B cell (primary cell): ENCODE data around the gene ZNRF4. TPM values are rescaled to one million over a fixed set of nuclear protein-coding genes. Genes with fewer than 3 reads are reported as not detected.

Experiments
- ATAC-seq: fragments of 200-7000 bp; cut with Tn5 transposase; one replicate; pipeline ENCODE4 v1.10.0; 2021; ENCODE audit warnings: low read depth, mild to moderate bottlenecking, moderate number of reproducible peaks, moderate library complexity
- CTCF ChIA-PET: fragments of 350-600 bp; sonication (Branson Sonifier 250); formaldehyde crosslinking; loops from one replicate; lab custom pipeline; 2021; ENCODE audit warnings: antibody characterized with exemption, inconsistent platforms; lab: Charles Lee
- POLR2A ChIA-PET: fragments of 350-600 bp; sonication (Branson Sonifier 250); formaldehyde crosslinking; loops from one replicate; lab custom pipeline; 2021; ENCODE audit warnings: antibody characterized with exemption; lab: Charles Lee
- DNase-seq: peaks from one replicate; pipeline ENCODE4 v3.0.0; 2013
- H2AFZ ChIP-seq: 2 replicates; pipeline ENCODE4 v1.6.1; 2012; ENCODE audit warnings: mild to moderate bottlenecking, low read depth, low read length; ENCODE audit not compliant: insufficient read depth, poor library complexity, severe bottlenecking
- H3K27ac ChIP-seq, 2 donors: 1 replicate in 1 of 2; 2 replicates in 1 of 2; pipeline ENCODE4 v1.5.1; 2012 to 2013; ENCODE audit warnings: low read length in 2 of 2, mild to moderate bottlenecking in 2 of 2, moderate library complexity in 1 of 2
- H3K27me3 ChIP-seq, 4 experiments: fragments of 200-600 bp in 1 of 4; sonication (generic) in 1 of 4; replicated peaks in 1 of 4; 1 replicate in 2 of 4; 2 replicates in 2 of 4; pipeline versions ENCODE4 v1.6.1 to v1.7.0; 2013 to 2016; ENCODE audit warnings: low read length in 3 of 4, mild to moderate bottlenecking in 2 of 4, mixed read lengths in 1 of 4, moderate library complexity in 1 of 4; ENCODE audit not compliant: insufficient read depth in 4 of 4, control insufficient read depth in 3 of 4; ENCODE audit errors: control extremely low read depth in 1 of 4
- H3K36me3 ChIP-seq, 2 experiments: replicated peaks in 1 of 2; 1 replicate in 1 of 2; 2 replicates in 1 of 2; pipeline versions ENCODE4 v1.6.1 to v1.7.1; 2013; ENCODE audit warnings: low read length in 1 of 2; ENCODE audit not compliant: insufficient read depth in 2 of 2, control insufficient read depth in 1 of 2; ENCODE audit errors: control extremely low read depth in 1 of 2, extremely low read depth in 1 of 2
- H3K4me1 ChIP-seq, 2 donors: fragments of 200-600 bp in 1 of 2; sonication (generic) in 1 of 2; 1 replicate in 1 of 2; 2 replicates in 1 of 2; pipeline versions ENCODE4 v1.5.1 to v1.6.1; 2013 to 2017; ENCODE audit warnings: low read length in 2 of 2; ENCODE audit not compliant: control insufficient read depth in 2 of 2, insufficient read depth in 2 of 2
- H3K4me2 ChIP-seq: replicated peaks from 2 replicates; pipeline ENCODE3; 2012; ENCODE audit warnings: mild to moderate bottlenecking, low read depth, low read length; ENCODE audit not compliant: poor library complexity, severe bottlenecking
- H3K4me3 ChIP-seq, 5 experiments: fragments of 200-600 bp in 1 of 5; sonication (generic) in 1 of 5; 1 replicate in 3 of 5; 2 replicates in 2 of 5; pipeline versions ENCODE4 v1.5.1 to v1.7.0; 2011 to 2016; ENCODE audit warnings: low read length in 4 of 5, mild to moderate bottlenecking in 4 of 5, low read depth in 2 of 5, control low read depth in 1 of 5, moderate library complexity in 1 of 5; ENCODE audit not compliant: insufficient read depth in 1 of 5; ENCODE audit errors: control extremely low read depth in 1 of 5, extremely low read depth in 1 of 5
- H3K79me2 ChIP-seq: fragments of 200-600 bp; sonication (generic); one replicate; pipeline ENCODE4 v1.6.0; 2016; ENCODE audit warnings: low read length; ENCODE audit not compliant: control insufficient read depth, insufficient read depth
- H3K9ac ChIP-seq: fragments of 200-600 bp; sonication (generic); 2 replicates; pipeline ENCODE4 v1.6.1; 2017; ENCODE audit warnings: mild to moderate bottlenecking, low read length, moderate library complexity
- H3K9me3 ChIP-seq, 3 donors: one replicate each; pipeline versions ENCODE4 v1.6.1 to v1.7.1; 2013; ENCODE audit warnings: low read length in 2 of 3; ENCODE audit not compliant: control insufficient read depth in 2 of 3, insufficient read depth in 1 of 3; ENCODE audit errors: control extremely low read depth in 1 of 3
- H4K20me1 ChIP-seq: 2 replicates; pipeline ENCODE4 v1.6.0; 2012; ENCODE audit warnings: mild to moderate bottlenecking, low read length; ENCODE audit not compliant: insufficient read depth, control insufficient read depth, poor library complexity, severe bottlenecking
- H3K27ac Mint-ChIP-seq: one replicate; pipeline ENCODE4 v1.8.0; 2021; ENCODE audit warnings: mixed read lengths
- H3K27me3 Mint-ChIP-seq: one replicate; pipeline ENCODE4 v1.8.0; 2021; ENCODE audit warnings: mixed read lengths
- H3K4me1 Mint-ChIP-seq: one replicate; pipeline ENCODE4 v1.8.0; 2021; ENCODE audit warnings: mixed read lengths
- H3K4me3 Mint-ChIP-seq: one replicate; pipeline ENCODE4 v1.8.0; 2021; ENCODE audit warnings: mixed read lengths
- H3K9me3 Mint-ChIP-seq: one replicate; pipeline ENCODE4 v1.8.0; 2022; ENCODE audit warnings: mixed read lengths; ENCODE audit not compliant: insufficient read depth
- CTCF ChIP-seq: fragments of 200-600 bp; IDR thresholded peaks from one replicate; pipeline ENCODE4 v1.8.0; 2022; ENCODE audit warnings: antibody characterized with exemption, mild to moderate bottlenecking
- EZH2 ChIP-seq: IDR thresholded peaks from 2 replicates; pipeline ENCODE4 v1.6.1; 2012; ENCODE audit warnings: borderline replicate concordance, low read depth, mild to moderate bottlenecking, moderate library complexity, low read length; ENCODE audit not compliant: insufficient read depth, poor library complexity, severe bottlenecking
- WGBS: methylation state at CpG from one replicate; pipeline ENCODE4 v1.1.5; 2013; ENCODE audit warnings: missing lambda C conversion rate; ENCODE audit not compliant: insufficient coverage; 5-methylcytosine and 5-hydroxymethylcytosine counted together
- intact Hi-C: fragments of 100-400 bp; cut with micrococcal nuclease; formaldehyde crosslinking; loops from one replicate; pipeline ENCODE4 v1.10.0; 2022
- polyA plus RNA-seq: library from polyadenylated mRNA; depleted of rRNA; stranded (reverse); fragments of >200 nt; gene quantifications from 2 replicates; pipeline ENCODE4 v1.2.3, GENCODE V29; 2012
- total RNA-seq, 2 donors: library from RNA; stranded (reverse); fragments of 120-200 nt in 1 of 2; gene quantifications; 1 replicate in 1 of 2; 2 replicates in 1 of 2; pipeline versions ENCODE4 v1.2.3 to v1.2.4, GENCODE V29; 2013 to 2022

The ZNRF4 gene
- total and polyA plus RNA-seq, 2 donors (not counting 1 experiment from before 2014, with no cell fraction given), result not detected

- Histone ChIP-seq H3K4me2 (no peak overlapping the region), H4K20me1 (no peaks in the 10 kb centered on the region), H3K9ac (no peak overlapping the region), H3K4me1 (no peaks in the 10 kb centered on the region), H3K36me3 (no peaks in the 10 kb centered on the region), H2AFZ (no peak overlapping the region), H3K9me3 (no peaks in the 10 kb centered on the region), H3K4me3 (no peak overlapping the region), H3K79me2 (no peaks in the 10 kb centered on the region), H3K27ac (no peak overlapping the region), H3K27me3 (peaks cover 0 to 12% (median 3%) of the 10 kb centered on the region in 4 experiments)
- no peaks in the 10 kb centered on the region for H3K9me3 Mint-ChIP-seq
- H3K27me3 Mint-ChIP-seq, result peaks cover 46% of the 10 kb centered on the region
- H3K4me1 Mint-ChIP-seq, result no peaks in the 10 kb centered on the region
- ATAC-seq, result no peak
- intact Hi-C loops, result no loop called here
- no peak overlapping the region for H3K4me3 Mint-ChIP-seq
- WGBS, result 75% methylated on average over 26 of the region's 29 CpGs
- DNase-seq, result no peak
- H3K27ac Mint-ChIP-seq, result no peak overlapping the region
- TF ChIP-seq CTCF (no peak), EZH2 (no peak)
- POLR2A ChIA-PET, result no interaction called here
- CTCF ChIA-PET, result interaction anchor here (0.5 kb wide), 1 partner anchor 21 kb away, joined by 3 read pairs; no protein-coding TSS in a partner anchor
These were observed 37.5 kb upstream of the ZNRF4 start for GRCh38 chr19:5417495-5418436.

DNA sequence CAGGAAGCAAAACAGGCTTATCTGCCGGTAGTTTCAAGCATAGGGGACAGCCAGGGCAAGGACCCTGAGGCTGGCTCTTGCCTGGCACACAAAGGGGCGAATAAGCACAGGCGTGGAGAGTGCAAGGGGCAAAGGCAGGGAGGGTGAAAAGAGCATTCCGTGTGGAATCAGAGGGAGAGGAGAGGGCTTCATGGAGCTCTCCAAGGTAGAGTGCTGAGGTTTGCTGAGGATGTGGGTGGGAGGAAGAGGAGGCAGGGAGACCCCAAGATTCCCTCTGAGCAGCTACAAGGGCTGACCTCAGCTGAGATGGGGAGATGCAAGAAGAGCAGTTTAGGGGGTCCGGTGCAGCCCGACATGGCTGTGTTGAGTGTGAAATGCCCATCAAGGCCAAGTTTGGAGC, 36.5 kb upstream of the ZNRF4 start:
- H3K9me3 Mint-ChIP-seq, result peaks cover under 1% of the 10 kb centered on the region
- ChIA-PET CTCF (no interaction called here), POLR2A (no interaction called here)
- H2AFZ ChIP-seq, result no peak overlapping the region
- no peaks in the 10 kb centered on the region for H3K4me1 Mint-ChIP-seq
- intact Hi-C loops, result no loop called here
- H4K20me1 ChIP-seq, result no peaks in the 10 kb centered on the region
- H3K9ac ChIP-seq, result no peak overlapping the region
- H3K79me2 ChIP-seq, result no peaks in the 10 kb centered on the region
- no peak for ATAC-seq
- H3K9me3 ChIP-seq, result no peaks in the 10 kb centered on the region
- TF ChIP-seq EZH2, result no peak
- no peak for TF ChIP-seq CTCF
- no peak overlapping the region for H3K27ac Mint-ChIP-seq
- no peaks in the 10 kb centered on the region for H3K36me3 ChIP-seq
- 81% methylated on average over 6 of the region's 6 CpGs for WGBS
- peaks cover 54% of the 10 kb centered on the region for H3K27me3 Mint-ChIP-seq
- H3K4me3 Mint-ChIP-seq, result no peak overlapping the region
- no peak for DNase-seq
- no peak overlapping the region for H3K4me2 ChIP-seq
- no peaks in the 10 kb centered on the region for H3K4me1 ChIP-seq
- no peak overlapping the region for H3K27ac ChIP-seq
- no peak overlapping the region for H3K4me3 ChIP-seq
- peaks cover 0 to 12% (median 3%) of the 10 kb centered on the region in 4 experiments for H3K27me3 ChIP-seq
